BE2C (cell line): ENCODE results near the gene NOVA1.

ENCODE experiments used
- DNase-seq: peaks from one replicate; pipeline ENCODE4 v3.0.0-alpha.2; 2020
- H3K27me3 ChIP-seq: fragments of 250-450 bp; sonication (Bioruptor Pico); 2 replicates; pipeline ENCODE4 v1.5.1; 2020; ENCODE audit warnings: mild to moderate bottlenecking
- H3K36me3 ChIP-seq: fragments of 250-450 bp; sonication (Bioruptor Pico); 2 replicates; pipeline ENCODE4 v1.5.1; 2020; ENCODE audit warnings: mild to moderate bottlenecking
- H3K4me1 ChIP-seq: fragments of 250-450 bp; sonication (Bioruptor Pico); 2 replicates; pipeline ENCODE4 v1.5.1; 2020
- H3K4me3 ChIP-seq: 2 replicates; pipeline ENCODE4 v1.5.1; 2011; ENCODE audit warnings: low read depth, low read length
- H3K9me3 ChIP-seq: fragments of 250-450 bp; sonication (Bioruptor Pico); 2 replicates; pipeline ENCODE4 v1.5.1; 2020
- CTCF ChIP-seq: IDR thresholded peaks from 2 replicates; pipeline ENCODE4 v1.5.1; 2012; ENCODE audit warnings: mild to moderate bottlenecking, low read depth, low read length

Gene NOVA1

GRCh38 chr14:26424537-26424936, 173.3 kb downstream of the NOVA1 start:
- Histone ChIP-seq H3K27me3 (no peaks in the 10 kb centered on the region), H3K36me3 (no peaks in the 10 kb centered on the region), H3K4me1 (no peaks in the 10 kb centered on the region), H3K4me3 (no peak overlapping the region), H3K9me3 (no peaks in the 10 kb centered on the region)
- no peak for TF ChIP-seq CTCF
- DNase-seq: no peak

GRCh38 chr14:26415618-26416123, 182.2 kb downstream of the NOVA1 start:
- Histone ChIP-seq H3K4me3 (no peak overlapping the region), H3K27me3 (no peaks in the 10 kb centered on the region), H3K9me3 (no peaks in the 10 kb centered on the region), H3K36me3 (no peaks in the 10 kb centered on the region), H3K4me1 (no peaks in the 10 kb centered on the region)
- no peak for TF ChIP-seq CTCF
- no peak for DNase-seq

GRCh38 chr14:26414926-26415325, 182.9 kb downstream of the NOVA1 start:
- TF ChIP-seq CTCF: no peak
- H3K36me3 ChIP-seq: no peaks in the 10 kb centered on the region
- no peak for DNase-seq
- H3K27me3 ChIP-seq: no peaks in the 10 kb centered on the region
- no peaks in the 10 kb centered on the region for H3K4me1 ChIP-seq
- H3K4me3 ChIP-seq: no peak overlapping the region
- H3K9me3 ChIP-seq: no peaks in the 10 kb centered on the region

- DNase-seq: no peak
- H3K4me1 ChIP-seq: no peaks in the 10 kb centered on the region
- no peaks in the 10 kb centered on the region for H3K36me3 ChIP-seq
- no peaks in the 10 kb centered on the region for H3K9me3 ChIP-seq
- no peaks in the 10 kb centered on the region for H3K27me3 ChIP-seq
- no peak overlapping the region for H3K4me3 ChIP-seq
- TF ChIP-seq CTCF: no peak
These were observed 183.7 kb downstream of the NOVA1 start for GRCh38 chr14:26414103-26414502.

- no peaks in the 10 kb centered on the region for H3K27me3 ChIP-seq
- H3K4me3 ChIP-seq: no peak overlapping the region
- no peaks in the 10 kb centered on the region for H3K9me3 ChIP-seq
- no peaks in the 10 kb centered on the region for H3K4me1 ChIP-seq
- TF ChIP-seq CTCF: no peak
- no peaks in the 10 kb centered on the region for H3K36me3 ChIP-seq
- DNase-seq: no peak
These were observed 185.4 kb downstream of the NOVA1 start for GRCh38 chr14:26412421-26412820.

GRCh38 chr14:26410189-26410685, 187.6 kb downstream of the NOVA1 start:
- H3K4me3 ChIP-seq: no peak overlapping the region
- H3K4me1 ChIP-seq: no peaks in the 10 kb centered on the region
- no peak for TF ChIP-seq CTCF
- DNase-seq: no peak
- H3K27me3 ChIP-seq: no peaks in the 10 kb centered on the region
- H3K36me3 ChIP-seq: no peaks in the 10 kb centered on the region
- no peaks in the 10 kb centered on the region for H3K9me3 ChIP-seq
